GM12878 (cell line): ENCODE measurements around the gene GFAP. TPM values are rescaled to one million over a fixed set of nuclear protein-coding genes. Genes with fewer than 3 reads are reported as not detected.

Experiments used
- ATAC-seq: fragments of 200-7000 bp; cut with Tn5 transposase; 3 replicates; pipeline ENCODE4 v1.9.1; 2020; ENCODE audit warnings: mild to moderate bottlenecking, moderate library complexity
- BruUV-seq: library from RNA; stranded (reverse); fragments of 400-500 nt; replicated peaks from 2 replicates; lab custom pipeline; 2021; lab: Mats Ljungman, UMichigan
- CTCF ChIA-PET: fragments of 300-600 bp; sonication (Branson Sonifier 250); formaldehyde crosslinking; extraction: SDS; loops from one replicate; lab custom pipeline; 2021; ENCODE audit warnings: inconsistent platforms; lab: Yijun Ruan, JAX
- POLR2A ChIA-PET: fragments of 350-600 bp; formaldehyde crosslinking; extraction: SDS; loops from one replicate; lab custom pipeline; 2021; ENCODE audit warnings: inconsistent platforms; lab: Charles Lee
- RAD21 ChIA-PET: fragments of 300-600 bp; sonication (Branson Sonifier 250); formaldehyde crosslinking; loops from one replicate; lab custom pipeline; 2023; ENCODE audit warnings: antibody characterized with exemption; ENCODE audit not compliant: unreplicated experiment; lab: Charles Lee
- SMC1A ChIA-PET: fragments of 300-600 bp; sonication (Branson Sonifier 250); formaldehyde crosslinking; loops from one replicate; lab custom pipeline; 2023; ENCODE audit not compliant: unreplicated experiment, uncharacterized antibody; lab: Charles Lee
- DNase-seq: peaks from one replicate; pipeline ENCODE4 v3.0.0-alpha.2; 2011; ENCODE audit warnings: low read depth, low spot score
- FAIRE-seq: peaks from 3 replicates; lab custom pipeline; 2011; peaks lifted over from hg19 to GRCh38; lab: Jason Lieb, UNC
- H2AFZ ChIP-seq: 2 replicates; pipeline ENCODE4 v1.6.0; 2011; ENCODE audit warnings: low read depth, low read length, control low read depth; ENCODE audit not compliant: control insufficient read depth
- H3K27ac ChIP-seq: 2 replicates; pipeline ENCODE4 v1.5.1; 2011; ENCODE audit warnings: control low read depth; ENCODE audit not compliant: control insufficient read depth, insufficient read depth
- H3K27me3 ChIP-seq, 2 experiments: replicated peaks in 1 of 2; 2 replicates each; pipeline versions ENCODE4 v1.6.0 to v1.6.1; 2011; ENCODE audit warnings: low read length in 1 of 2; ENCODE audit not compliant: control insufficient read depth in 2 of 2, insufficient read depth in 2 of 2
- H3K36me3 ChIP-seq, 2 experiments: 2 replicates each; pipeline ENCODE4 v1.5.1; 2011; ENCODE audit warnings: low read length in 1 of 2; ENCODE audit not compliant: control insufficient read depth in 2 of 2, insufficient read depth in 2 of 2
- H3K4me1 ChIP-seq: 2 replicates; pipeline ENCODE4 v1.6.1; 2011; ENCODE audit warnings: mild to moderate bottlenecking, low read length, moderate library complexity, mixed read lengths; ENCODE audit not compliant: control insufficient read depth, insufficient read depth
- H3K4me2 ChIP-seq: 2 replicates; pipeline ENCODE4 v1.6.0; 2011; ENCODE audit warnings: control low read depth; ENCODE audit not compliant: control insufficient read depth, insufficient read depth
- H3K4me3 ChIP-seq: fragments of 200-600 bp; sonication (generic); 2 replicates; pipeline ENCODE4 v1.5.1; 2016
- H3K79me2 ChIP-seq: 2 replicates; pipeline ENCODE4 v1.6.0; 2011; ENCODE audit warnings: low read length; ENCODE audit not compliant: control insufficient read depth, insufficient read depth
- H3K9ac ChIP-seq: 2 replicates; pipeline ENCODE4 v1.8.0; 2011; ENCODE audit warnings: low read length, control low read depth, mixed read lengths; ENCODE audit not compliant: control insufficient read depth, insufficient read depth
- H3K9me3 ChIP-seq: replicated peaks from 3 replicates; pipeline ENCODE4 v1.5.1; 2011; ENCODE audit warnings: mild to moderate bottlenecking, low read length; ENCODE audit not compliant: control insufficient read depth, insufficient read depth
- H4K20me1 ChIP-seq: 2 replicates; pipeline ENCODE4 v1.6.0; 2011; ENCODE audit not compliant: control insufficient read depth, insufficient read depth
- ATF7 ChIP-seq: fragments of 450-650 bp; IDR thresholded peaks from 2 replicates; pipeline ENCODE4 v1.6.1; 2016; ENCODE audit warnings: low read depth, mild to moderate bottlenecking
- IKZF1 ChIP-seq: fragments of 450-650 bp; conservative IDR thresholded peaks from 2 replicates; pipeline ENCODE4 v1.6.1; 2017; ENCODE audit warnings: antibody characterized with exemption, mild to moderate bottlenecking
- KLF5 ChIP-seq: fragments of 450-650 bp; IDR thresholded peaks from 2 replicates; pipeline ENCODE4 v1.6.1; 2014; ENCODE audit warnings: mild to moderate bottlenecking; ENCODE audit not compliant: partially characterized antibody
- LARP7 ChIP-seq: fragments of 450-650 bp; IDR thresholded peaks from 2 replicates; pipeline ENCODE4 v1.6.1; 2017; ENCODE audit warnings: mild to moderate bottlenecking
- MYB ChIP-seq: fragments of 150-350 bp; IDR thresholded peaks from 2 replicates; pipeline ENCODE4 v1.6.1; 2014; ENCODE audit warnings: mild to moderate bottlenecking, low read depth, low read length, borderline replicate concordance
- MYC ChIP-seq: IDR thresholded peaks from 2 replicates; pipeline ENCODE4 v1.6.1; 2011; ENCODE audit warnings: mild to moderate bottlenecking, low read length, moderate library complexity, inconsistent platforms; ENCODE audit not compliant: insufficient read depth, insufficient replicate concordance, insufficient read length, severe bottlenecking
- NR2F1 ChIP-seq: fragments of 450-650 bp; conservative IDR thresholded peaks from 2 replicates; pipeline ENCODE4 v1.6.1; 2017; ENCODE audit warnings: mild to moderate bottlenecking
- RAD51 ChIP-seq: fragments of 450-650 bp; IDR thresholded peaks from 2 replicates; pipeline ENCODE4 v1.6.1; 2016; ENCODE audit warnings: moderate library complexity, mild to moderate bottlenecking, inconsistent platforms
- RBBP5 ChIP-seq: fragments of 200-600 bp; sonication (generic); conservative IDR thresholded peaks from 2 replicates; pipeline ENCODE4 v1.6.1; 2016
- RUNX3 ChIP-seq: IDR thresholded peaks from 2 replicates; pipeline ENCODE4 v1.6.1; 2012; ENCODE audit warnings: low read length, inconsistent platforms
- SPI1 ChIP-seq: IDR thresholded peaks from 2 replicates; pipeline ENCODE4 v1.6.1; 2011; ENCODE audit warnings: low read depth, mild to moderate bottlenecking, low read length, moderate library complexity, borderline replicate concordance; ENCODE audit not compliant: insufficient read depth
- TAF1 ChIP-seq: IDR thresholded peaks from 2 replicates; pipeline ENCODE4 v1.6.1; 2011; ENCODE audit warnings: mild to moderate bottlenecking, low read depth, low read length, borderline replicate concordance
- USF1 ChIP-seq: IDR thresholded peaks from 2 replicates; pipeline ENCODE4 v1.6.1; 2011; ENCODE audit warnings: borderline replicate concordance, low read depth, mild to moderate bottlenecking, moderate library complexity, mixed read lengths, low read length; ENCODE audit not compliant: insufficient read depth; ENCODE audit errors: extremely low read length
- ZBED1 ChIP-seq: IDR thresholded peaks from 2 replicates; pipeline ENCODE4 v1.6.1; 2016; ENCODE audit warnings: borderline replicate concordance
- ZBTB11 ChIP-seq: fragments of 450-650 bp; formaldehyde crosslinking; IDR thresholded peaks from 2 replicates; pipeline ENCODE4 v1.5.0; 2022; ENCODE audit warnings: mild to moderate bottlenecking, missing genetic modification characterization
- WGBS: methylation state at CpG from one replicate; pipeline ENCODE4 v1.1.6; 2016; ENCODE audit warnings: low lambda C conversion rate; ENCODE audit not compliant: insufficient replicate concordance, insufficient coverage; ENCODE audit errors: missing lambda C conversion rate; 5-methylcytosine and 5-hydroxymethylcytosine counted together
- in situ Hi-C: fragments of 300-500 bp; cut with MboI; formaldehyde crosslinking; loops from 9 replicates; pipeline ENCODE4 v1.14.3; 2018; ENCODE audit warnings: mixed read lengths
- intact Hi-C: fragments of 100-400 bp; cut with micrococcal nuclease; formaldehyde crosslinking; loops from one replicate; pipeline ENCODE4 v1.14.2; 2022; ENCODE audit not compliant: unreplicated experiment
- polyA plus RNA-seq, 11 experiments: library from polyadenylated mRNA; depleted of rRNA in 4 of 11; unstranded in 6 of 11; stranded (reverse) in 5 of 11; fragments of >200 nt; fragmentation: Nextera tagmentation in 4 of 11; fragmentation: Illumina TruSeq in 1 of 11; extraction: Ambion mirVana in 4 of 11; extraction: Trizol in 1 of 11; gene quantifications; 1 replicate in 1 of 11; 2 replicates in 10 of 11; pipeline versions ENCODE4 v1.2.1 to v1.2.3, GENCODE V29; 2011 to 2016; ENCODE audit warnings: inconsistent platforms in 2 of 11, missing spikeins in 2 of 11, low read depth in 1 of 11
- total RNA-seq, 4 experiments: library from RNA; depleted of rRNA in 3 of 4; stranded (reverse); fragments of >200 nt in 3 of 4; fragmentation: Illumina TruSeq in 1 of 4; extraction: Trizol in 1 of 4; gene quantifications; 2 replicates each; pipeline versions ENCODE4 v1.2.1 to v1.2.3, GENCODE V29; 2013 to 2021
- TF ChIP-seq, protein P1 (sequence below): fragments of 450-650 bp; IDR thresholded peaks from 2 replicates; pipeline ENCODE4 v1.6.1; 2017; ENCODE audit warnings: mild to moderate bottlenecking, moderate library complexity

The GFAP gene
- total and polyA plus RNA-seq, 10 of the 15 experiments (the other 5 are each of a cell fraction or from before 2014, with no cell fraction given) = 0.04 to 0.25 TPM; not detected in 8

- H4K20me1 ChIP-seq = peaks cover 2% of the 10 kb centered on the region; the same call in 1 of the 2 replicates
- in situ Hi-C loops (no loop called here), intact Hi-C loops (no loop called here)
- no peaks in the 10 kb centered on the region for H3K27me3 ChIP-seq
- ChIA-PET POLR2A (interaction anchor here (0.6 kb wide), 1 partner anchor 50 kb away, joined by 3 read pairs; no protein-coding TSS in a partner anchor), RAD21 (no interaction called here), CTCF (no interaction called here), SMC1A (no interaction called here)
- peaks cover 8% of the 10 kb centered on the region; the same call in 1 of the 2 replicates for H3K4me1 ChIP-seq
- H3K9me3 ChIP-seq = no peaks in the 10 kb centered on the region
- no peak overlapping the region for H3K27ac ChIP-seq
- DNase-seq (no peak), FAIRE-seq (no peak), ATAC-seq (no peak)
- WGBS = 78% methylated on average over 1 of the region's 1 CpG
- H3K9ac ChIP-seq = no peak overlapping the region
- H3K79me2 ChIP-seq = peaks cover 22% of the 10 kb centered on the region
- H3K4me2 ChIP-seq = no peak overlapping the region
- no TSS peak for BruUV-seq
- H3K36me3 ChIP-seq = peaks cover 12 to 36% of the 10 kb centered on the region in 2 experiments
- no peak overlapping the region for H3K4me3 ChIP-seq
- H2AFZ ChIP-seq = no peak overlapping the region
- TF ChIP-seq MYC (no peak), NR2F1 (no peak), MYB (no peak), SPI1 (no peak), RAD51 (no peak), ZBED1 (no peak), ATF7 (no peak), LARP7 (no peak), IKZF1 (no peak), RUNX3 (no peak), RBBP5 (no peak), USF1 (no peak), TAF1 (no peak), ZBTB11 (no peak), KLF5 (no peak)
- TF ChIP-seq, protein P1, sequence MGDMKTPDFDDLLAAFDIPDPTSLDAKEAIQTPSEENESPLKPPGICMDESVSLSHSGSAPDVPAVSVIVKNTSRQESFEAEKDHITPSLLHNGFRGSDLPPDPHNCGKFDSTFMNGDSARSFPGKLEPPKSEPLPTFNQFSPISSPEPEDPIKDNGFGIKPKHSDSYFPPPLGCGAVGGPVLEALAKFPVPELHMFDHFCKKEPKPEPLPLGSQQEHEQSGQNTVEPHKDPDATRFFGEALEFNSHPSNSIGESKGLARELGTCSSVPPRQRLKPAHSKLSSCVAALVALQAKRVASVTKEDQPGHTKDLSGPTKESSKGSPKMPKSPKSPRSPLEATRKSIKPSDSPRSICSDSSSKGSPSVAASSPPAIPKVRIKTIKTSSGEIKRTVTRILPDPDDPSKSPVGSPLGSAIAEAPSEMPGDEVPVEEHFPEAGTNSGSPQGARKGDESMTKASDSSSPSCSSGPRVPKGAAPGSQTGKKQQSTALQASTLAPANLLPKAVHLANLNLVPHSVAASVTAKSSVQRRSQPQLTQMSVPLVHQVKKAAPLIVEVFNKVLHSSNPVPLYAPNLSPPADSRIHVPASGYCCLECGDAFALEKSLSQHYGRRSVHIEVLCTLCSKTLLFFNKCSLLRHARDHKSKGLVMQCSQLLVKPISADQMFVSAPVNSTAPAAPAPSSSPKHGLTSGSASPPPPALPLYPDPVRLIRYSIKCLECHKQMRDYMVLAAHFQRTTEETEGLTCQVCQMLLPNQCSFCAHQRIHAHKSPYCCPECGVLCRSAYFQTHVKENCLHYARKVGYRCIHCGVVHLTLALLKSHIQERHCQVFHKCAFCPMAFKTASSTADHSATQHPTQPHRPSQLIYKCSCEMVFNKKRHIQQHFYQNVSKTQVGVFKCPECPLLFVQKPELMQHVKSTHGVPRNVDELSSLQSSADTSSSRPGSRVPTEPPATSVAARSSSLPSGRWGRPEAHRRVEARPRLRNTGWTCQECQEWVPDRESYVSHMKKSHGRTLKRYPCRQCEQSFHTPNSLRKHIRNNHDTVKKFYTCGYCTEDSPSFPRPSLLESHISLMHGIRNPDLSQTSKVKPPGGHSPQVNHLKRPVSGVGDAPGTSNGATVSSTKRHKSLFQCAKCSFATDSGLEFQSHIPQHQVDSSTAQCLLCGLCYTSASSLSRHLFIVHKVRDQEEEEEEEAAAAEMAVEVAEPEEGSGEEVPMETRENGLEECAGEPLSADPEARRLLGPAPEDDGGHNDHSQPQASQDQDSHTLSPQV = no peak
These were observed 28.3 kb downstream of the GFAP start for GRCh38 chr17:44887016-44887415.
